ENCODE data around the gene PUS7.
"Not testable (repeated sequence)": the region's sequence is repeated elsewhere in the genome, so short reads cannot be mapped to it uniquely, and the experiment has no call there.

The PUS7 gene

DNA sequence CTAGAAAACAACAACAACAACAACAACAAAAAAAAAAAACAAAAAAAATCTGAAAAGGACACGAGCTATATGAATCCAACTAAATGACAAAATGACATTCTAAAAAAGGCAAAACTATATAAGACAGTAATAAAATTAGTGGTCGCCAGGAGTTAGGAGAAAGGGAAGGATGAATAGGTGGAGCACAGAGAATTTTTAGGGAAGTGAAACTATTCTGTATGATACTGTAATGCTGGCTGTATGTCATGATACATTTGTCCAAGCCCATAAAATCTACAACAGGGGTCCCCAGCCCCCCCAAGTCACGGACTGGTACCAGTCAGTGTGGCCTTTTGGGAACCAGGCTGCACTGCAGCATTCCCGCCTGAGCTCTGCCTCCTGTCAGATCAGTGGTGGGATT lies 2.8 kb upstream of the PUS7 start:
- TF ChIP-seq, protein P1, sequence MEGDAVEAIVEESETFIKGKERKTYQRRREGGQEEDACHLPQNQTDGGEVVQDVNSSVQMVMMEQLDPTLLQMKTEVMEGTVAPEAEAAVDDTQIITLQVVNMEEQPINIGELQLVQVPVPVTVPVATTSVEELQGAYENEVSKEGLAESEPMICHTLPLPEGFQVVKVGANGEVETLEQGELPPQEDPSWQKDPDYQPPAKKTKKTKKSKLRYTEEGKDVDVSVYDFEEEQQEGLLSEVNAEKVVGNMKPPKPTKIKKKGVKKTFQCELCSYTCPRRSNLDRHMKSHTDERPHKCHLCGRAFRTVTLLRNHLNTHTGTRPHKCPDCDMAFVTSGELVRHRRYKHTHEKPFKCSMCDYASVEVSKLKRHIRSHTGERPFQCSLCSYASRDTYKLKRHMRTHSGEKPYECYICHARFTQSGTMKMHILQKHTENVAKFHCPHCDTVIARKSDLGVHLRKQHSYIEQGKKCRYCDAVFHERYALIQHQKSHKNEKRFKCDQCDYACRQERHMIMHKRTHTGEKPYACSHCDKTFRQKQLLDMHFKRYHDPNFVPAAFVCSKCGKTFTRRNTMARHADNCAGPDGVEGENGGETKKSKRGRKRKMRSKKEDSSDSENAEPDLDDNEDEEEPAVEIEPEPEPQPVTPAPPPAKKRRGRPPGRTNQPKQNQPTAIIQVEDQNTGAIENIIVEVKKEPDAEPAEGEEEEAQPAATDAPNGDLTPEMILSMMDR (IDR thresholded peaks at IDR 0.05; ENCODE audit: low read depth, low read length), result no peak
- TF ChIP-seq POLR2A (IDR thresholded peaks at IDR 0.05; ENCODE audit: extremely low read depth, insufficient read length) (no peak), MYC (IDR thresholded peaks at IDR 0.05; ENCODE audit: low read depth, low read length) (no peak)
- TF ChIP-seq, protein P2, sequence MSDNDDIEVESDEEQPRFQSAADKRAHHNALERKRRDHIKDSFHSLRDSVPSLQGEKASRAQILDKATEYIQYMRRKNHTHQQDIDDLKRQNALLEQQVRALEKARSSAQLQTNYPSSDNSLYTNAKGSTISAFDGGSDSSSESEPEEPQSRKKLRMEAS (IDR thresholded peaks at IDR 0.05; ENCODE audit: low read depth, low read length), result no peak
- DNase-seq (ENCODE audit: low read depth), result peak; percentile 55
- H3K4me3 ChIP-seq (ENCODE audit: low read depth, low read length), result no peak overlapping the region

DNA sequence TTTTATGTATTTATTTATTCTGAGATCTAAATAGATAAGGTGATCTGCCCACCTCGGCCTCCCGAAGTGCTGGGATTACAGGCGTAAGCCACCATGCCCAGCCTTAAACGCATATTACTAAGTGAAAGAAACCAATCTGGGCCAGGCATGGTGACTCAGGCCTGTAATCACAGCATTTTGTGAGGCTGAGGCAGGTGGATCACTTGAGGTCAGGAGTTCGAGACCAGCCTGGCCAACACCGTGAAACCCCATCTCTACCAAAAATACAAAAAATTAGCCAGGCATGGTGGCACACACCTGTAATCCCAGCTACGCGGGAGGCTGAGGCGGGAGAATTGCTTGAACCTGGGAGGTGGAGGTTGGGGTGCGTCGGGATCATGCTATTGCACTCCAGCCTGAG lies 2.4 kb upstream of the PUS7 start:
- not testable (repeated sequence) for DNase-seq (ENCODE audit: low read depth)

DNA sequence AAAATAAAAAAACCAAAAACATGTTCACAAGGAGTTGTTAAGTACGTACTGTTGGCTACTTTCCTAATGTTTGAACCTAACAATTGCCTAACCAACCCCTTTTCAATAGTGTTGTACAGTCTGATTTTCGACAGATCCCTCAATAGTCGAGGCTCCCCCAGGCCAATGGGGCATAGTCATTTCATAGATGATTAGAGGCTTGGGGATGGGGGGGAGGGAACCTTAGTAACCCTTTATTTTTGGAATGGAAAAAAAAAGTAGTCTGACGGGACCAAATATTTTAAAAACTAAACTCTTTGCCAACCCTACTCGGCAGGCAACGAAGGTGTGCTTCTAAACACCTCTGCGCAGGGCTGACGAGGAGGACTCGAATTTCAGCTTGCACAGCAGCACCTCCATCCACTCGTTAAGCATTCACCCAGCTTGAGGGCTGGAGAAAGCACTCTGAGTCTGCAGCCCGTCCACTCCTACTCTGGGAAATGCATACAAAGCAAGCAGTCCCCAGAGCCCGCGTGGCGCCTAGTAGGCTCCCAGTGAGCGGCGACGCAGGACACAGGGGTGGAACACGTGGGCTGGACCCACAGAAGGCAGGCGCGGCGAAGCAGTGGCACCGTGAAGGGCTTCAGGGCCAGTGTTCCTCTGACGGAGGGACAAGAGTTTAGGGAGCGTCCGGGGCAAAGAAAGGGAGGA lies 899 bp downstream of the PUS7 start:
- TF ChIP-seq, protein P1 (IDR thresholded peaks at IDR 0.05; ENCODE audit: low read depth, low read length), result no peak
- peak; percentile 98 for TF ChIP-seq MYC (IDR thresholded peaks at IDR 0.05; ENCODE audit: low read depth, low read length)
- TF ChIP-seq, protein P2 (IDR thresholded peaks at IDR 0.05; ENCODE audit: low read depth, low read length), result peak; percentile 97
- peak overlapping the region; percentile 99 for H3K4me3 ChIP-seq (ENCODE audit: low read depth, low read length)
- DNase-seq (ENCODE audit: low read depth), result peak; percentile 85

More for the DNA sequence above, 2.4 kb upstream of the PUS7 start:
- H3K4me3 ChIP-seq (ENCODE audit: low read depth, low read length), result not testable (repeated sequence)

DNA sequence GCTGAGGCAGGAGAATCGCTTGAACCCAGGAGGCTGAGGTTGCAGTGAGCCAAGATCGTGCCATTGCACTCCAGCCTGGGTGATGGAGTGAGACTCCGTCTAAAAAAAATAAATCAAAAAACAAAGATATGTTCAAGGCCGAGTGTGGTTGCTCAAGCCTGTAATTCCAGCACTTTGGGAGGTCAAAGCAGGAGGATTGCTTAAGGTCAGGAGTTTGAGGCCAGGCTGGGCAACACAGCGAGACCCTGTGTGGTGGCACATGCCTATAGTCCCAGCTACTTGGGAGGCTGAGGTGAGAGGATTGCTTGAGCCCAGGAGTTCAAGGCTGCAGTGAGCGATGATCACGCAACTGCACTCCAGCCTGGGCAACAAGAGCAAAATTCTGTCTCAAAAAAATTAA lies 1.5 kb downstream of the PUS7 start:
- not testable (repeated sequence) for DNase-seq (ENCODE audit: low read depth)
- peak overlapping the region; percentile 99 for H3K4me3 ChIP-seq (ENCODE audit: low read depth, low read length)

DNA sequence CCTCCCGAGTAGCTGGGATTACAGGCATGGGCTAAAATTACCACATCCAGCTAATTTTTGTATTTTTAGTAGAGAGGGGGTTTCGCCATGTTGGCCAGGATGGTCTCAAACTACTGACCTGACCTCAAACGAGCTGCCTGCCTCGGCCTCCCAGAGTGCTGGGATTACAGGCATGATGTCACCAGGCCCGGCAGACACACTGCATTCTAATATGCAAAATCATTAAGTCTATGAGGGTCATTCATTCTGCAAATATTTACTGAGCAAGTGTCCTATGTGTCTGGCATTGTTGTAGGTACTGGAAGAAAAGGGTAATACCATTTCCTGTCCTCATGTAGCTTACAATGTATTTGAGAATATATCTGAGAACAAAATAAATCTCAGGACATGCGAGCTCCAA lies 2.7 kb downstream of the PUS7 start:
- TF ChIP-seq POLR2A (IDR thresholded peaks at IDR 0.05; ENCODE audit: extremely low read depth, insufficient read length) (no peak), MYC (IDR thresholded peaks at IDR 0.05; ENCODE audit: low read depth, low read length) (no peak)
- TF ChIP-seq, protein P2 (IDR thresholded peaks at IDR 0.05; ENCODE audit: low read depth, low read length), result no peak
- TF ChIP-seq, protein P1 (IDR thresholded peaks at IDR 0.05; ENCODE audit: low read depth, low read length), result no peak
- H3K4me3 ChIP-seq (ENCODE audit: low read depth, low read length), result peak overlapping the region; percentile 14
- DNase-seq (ENCODE audit: low read depth), result no peak

DNA sequence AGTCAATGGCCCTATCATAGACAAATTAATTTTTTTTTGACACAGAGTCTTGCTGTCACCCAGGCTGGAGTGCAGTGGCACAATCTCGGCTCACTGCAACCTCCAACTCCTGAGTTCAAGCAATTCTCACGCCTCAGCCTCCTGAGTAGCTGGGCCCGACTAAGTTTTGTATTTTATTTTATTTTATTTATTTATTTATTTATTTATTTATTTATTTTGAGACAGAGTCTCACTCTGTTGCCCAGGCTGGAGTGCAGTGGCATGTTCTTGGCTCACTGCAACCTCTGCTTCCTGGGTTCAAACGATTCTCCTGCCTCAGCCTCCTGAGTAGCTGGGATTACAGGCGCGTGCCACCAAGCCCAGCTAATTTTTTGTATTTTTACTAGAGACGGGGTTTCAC lies 6.5 kb downstream of the PUS7 start:
- DNase-seq (ENCODE audit: low read depth); H3K4me3 ChIP-seq (ENCODE audit: low read depth, low read length): not testable (repeated sequence)

DNA sequence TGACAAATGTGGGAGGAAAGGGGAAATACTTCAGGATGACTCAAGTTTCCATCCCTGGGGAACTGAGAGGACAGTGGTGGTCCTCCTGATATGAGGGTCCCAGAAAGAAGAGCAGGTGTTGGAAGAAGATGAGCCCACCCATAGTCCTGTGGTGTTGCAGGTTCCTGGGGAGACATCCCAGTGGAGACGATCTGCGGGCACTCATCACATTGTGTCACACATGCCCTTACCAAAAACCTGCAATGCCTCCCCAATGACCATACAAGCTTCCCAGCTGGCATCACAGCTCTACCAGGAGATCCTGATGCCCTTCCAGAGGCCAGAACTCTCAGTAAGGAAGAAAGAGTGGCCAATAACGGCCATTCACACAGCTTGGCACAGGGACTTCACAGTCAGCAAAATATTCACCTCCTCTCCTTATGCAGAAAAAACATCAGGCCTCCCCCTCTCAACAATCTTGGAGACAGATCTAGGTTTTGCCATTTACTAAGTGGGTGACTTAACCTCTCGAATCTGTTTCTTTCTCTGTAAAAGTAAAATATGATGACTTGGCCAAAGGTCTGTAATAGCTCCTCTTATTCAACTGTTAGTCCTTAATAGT lies 9.0 kb downstream of the PUS7 start:
- H3K4me3 ChIP-seq (ENCODE audit: low read depth, low read length), result no peak overlapping the region
- TF ChIP-seq, protein P1 (IDR thresholded peaks at IDR 0.05; ENCODE audit: low read depth, low read length), result no peak
- TF ChIP-seq POLR2A (IDR thresholded peaks at IDR 0.05; ENCODE audit: extremely low read depth, insufficient read length) (no peak), MYC (IDR thresholded peaks at IDR 0.05; ENCODE audit: low read depth, low read length) (no peak)
- TF ChIP-seq, protein P2 (IDR thresholded peaks at IDR 0.05; ENCODE audit: low read depth, low read length), result no peak
- peak; percentile 43 for DNase-seq (ENCODE audit: low read depth)

All from NB4 (cell line).